WERI-Rb-1 (cell line): ENCODE data around the gene HYCC2.

Experiments
- DNase-seq: peaks from one replicate; pipeline ENCODE4 v3.0.0-alpha.2; 2020
- H3K27ac ChIP-seq: fragments of 250-450 bp; sonication (Bioruptor Pico); 2 replicates; pipeline ENCODE4 v1.5.1; 2020; ENCODE audit warnings: mild to moderate bottlenecking, moderate library complexity
- H3K27me3 ChIP-seq: fragments of 250-450 bp; sonication (Bioruptor Pico); 2 replicates; pipeline ENCODE4 v1.5.1; 2021; ENCODE audit warnings: mild to moderate bottlenecking, low read depth, moderate library complexity; ENCODE audit not compliant: insufficient read depth, severe bottlenecking
- H3K36me3 ChIP-seq: fragments of 250-450 bp; sonication (Bioruptor Pico); 2 replicates; pipeline ENCODE4 v1.5.1; 2020; ENCODE audit warnings: mild to moderate bottlenecking, moderate library complexity
- H3K4me3 ChIP-seq: 2 replicates; pipeline ENCODE4 v1.5.1; 2011; ENCODE audit warnings: low read depth, mild to moderate bottlenecking, control low read depth, low read length
- H3K9me3 ChIP-seq: fragments of 250-450 bp; sonication (Bioruptor Pico); 2 replicates; pipeline ENCODE4 v1.5.1; 2021; ENCODE audit warnings: mild to moderate bottlenecking, moderate library complexity; ENCODE audit not compliant: severe bottlenecking
- TF ChIP-seq, protein P1 (sequence below): IDR thresholded peaks from 2 replicates; pipeline ENCODE4 v1.5.1; 2011; ENCODE audit warnings: low read depth, mild to moderate bottlenecking, control low read depth, inconsistent platforms, low read length

Gene HYCC2

DNA sequence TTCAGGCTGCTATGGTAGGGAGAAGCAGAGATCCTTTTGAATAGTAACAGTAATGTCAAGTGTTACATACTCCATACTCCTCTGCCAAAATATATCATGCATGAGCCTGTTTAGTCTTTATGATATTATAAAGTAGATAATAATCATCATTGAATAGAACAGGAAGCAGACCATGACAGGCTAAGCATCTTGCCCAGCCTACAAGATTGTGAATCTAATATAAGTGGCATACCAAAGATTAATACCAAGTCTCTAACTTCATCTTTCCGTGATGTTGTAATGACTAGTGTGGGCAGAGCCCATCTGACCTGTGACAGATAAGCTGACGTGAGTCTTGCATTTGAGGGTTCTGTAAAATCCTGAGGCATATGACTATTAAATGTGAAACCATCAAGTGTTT lies 13.4 kb upstream of the HYCC2 start:
- H3K27me3 ChIP-seq, result no peaks in the 10 kb centered on the region
- H3K36me3 ChIP-seq, result peaks cover 43% of the 10 kb centered on the region
- no peak for DNase-seq
- no peak overlapping the region for H3K4me3 ChIP-seq
- no peaks in the 10 kb centered on the region for H3K9me3 ChIP-seq
- TF ChIP-seq, protein P1, sequence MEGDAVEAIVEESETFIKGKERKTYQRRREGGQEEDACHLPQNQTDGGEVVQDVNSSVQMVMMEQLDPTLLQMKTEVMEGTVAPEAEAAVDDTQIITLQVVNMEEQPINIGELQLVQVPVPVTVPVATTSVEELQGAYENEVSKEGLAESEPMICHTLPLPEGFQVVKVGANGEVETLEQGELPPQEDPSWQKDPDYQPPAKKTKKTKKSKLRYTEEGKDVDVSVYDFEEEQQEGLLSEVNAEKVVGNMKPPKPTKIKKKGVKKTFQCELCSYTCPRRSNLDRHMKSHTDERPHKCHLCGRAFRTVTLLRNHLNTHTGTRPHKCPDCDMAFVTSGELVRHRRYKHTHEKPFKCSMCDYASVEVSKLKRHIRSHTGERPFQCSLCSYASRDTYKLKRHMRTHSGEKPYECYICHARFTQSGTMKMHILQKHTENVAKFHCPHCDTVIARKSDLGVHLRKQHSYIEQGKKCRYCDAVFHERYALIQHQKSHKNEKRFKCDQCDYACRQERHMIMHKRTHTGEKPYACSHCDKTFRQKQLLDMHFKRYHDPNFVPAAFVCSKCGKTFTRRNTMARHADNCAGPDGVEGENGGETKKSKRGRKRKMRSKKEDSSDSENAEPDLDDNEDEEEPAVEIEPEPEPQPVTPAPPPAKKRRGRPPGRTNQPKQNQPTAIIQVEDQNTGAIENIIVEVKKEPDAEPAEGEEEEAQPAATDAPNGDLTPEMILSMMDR, result no peak
- H3K27ac ChIP-seq, result no peak overlapping the region

DNA sequence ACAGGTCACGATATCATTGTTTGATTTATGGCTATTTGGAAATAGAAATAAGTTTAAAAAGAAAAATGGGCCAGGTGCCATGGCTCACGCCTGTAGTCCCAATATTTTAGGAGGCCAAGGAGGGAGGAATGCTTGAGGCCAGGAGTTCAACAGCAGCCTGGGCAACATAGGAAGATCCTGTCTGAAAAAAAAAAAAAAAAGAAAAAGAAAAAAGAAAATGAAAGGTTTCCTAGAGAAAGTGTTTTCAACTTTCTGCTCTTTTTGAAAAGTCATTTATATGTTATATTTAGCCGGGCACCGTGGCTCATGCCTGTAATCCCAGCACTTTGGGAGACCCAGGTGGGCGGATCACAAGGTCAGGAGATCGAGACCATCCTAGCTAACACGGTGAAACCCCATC lies 3.5 kb upstream of the HYCC2 start:
- H3K36me3 ChIP-seq, result peaks cover 11% of the 10 kb centered on the region
- DNase-seq, result no peak
- no peaks in the 10 kb centered on the region for H3K27me3 ChIP-seq
- H3K4me3 ChIP-seq, result no peak overlapping the region
- H3K27ac ChIP-seq, result no peak overlapping the region
- TF ChIP-seq, protein P1, result no peak
- H3K9me3 ChIP-seq, result no peaks in the 10 kb centered on the region

DNA sequence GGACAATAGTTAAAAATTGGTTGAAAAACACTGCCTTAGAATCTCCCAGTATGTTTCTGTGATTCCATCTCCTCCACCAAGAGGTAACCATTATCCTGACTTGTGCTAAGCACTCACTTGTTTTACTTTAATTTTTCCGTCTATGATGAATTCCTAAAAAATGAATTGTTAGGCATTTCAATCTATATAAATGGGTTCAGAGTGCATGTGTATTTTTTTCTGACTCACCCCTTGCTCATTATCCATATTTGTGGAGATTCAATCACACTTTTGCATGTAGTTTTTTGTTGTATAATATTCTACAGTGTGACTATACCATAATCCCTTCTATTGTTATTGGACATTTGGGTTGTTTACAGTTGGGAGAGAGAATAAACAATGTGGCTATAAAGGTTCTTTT lies 1.6 kb upstream of the HYCC2 start:
- DNase-seq, result no peak
- Histone ChIP-seq H3K9me3 (no peaks in the 10 kb centered on the region), H3K27me3 (no peaks in the 10 kb centered on the region), H3K27ac (no peak overlapping the region), H3K4me3 (no peak overlapping the region), H3K36me3 (no peaks in the 10 kb centered on the region; the same call in 1 of the 2 replicates)
- TF ChIP-seq, protein P1, result no peak

GRCh38 chr2:201072201-201072530 lies 695 bp upstream of the HYCC2 start:
- TF ChIP-seq, protein P1, result no peak
- no peaks in the 10 kb centered on the region; the same call in 1 of the 2 replicates for H3K36me3 ChIP-seq
- H3K27ac ChIP-seq, result peak overlapping the region; percentile 99
- peak overlapping the region; percentile 85 for H3K4me3 ChIP-seq
- H3K27me3 ChIP-seq, result no peaks in the 10 kb centered on the region
- no peaks in the 10 kb centered on the region for H3K9me3 ChIP-seq
- no peak for DNase-seq

DNA sequence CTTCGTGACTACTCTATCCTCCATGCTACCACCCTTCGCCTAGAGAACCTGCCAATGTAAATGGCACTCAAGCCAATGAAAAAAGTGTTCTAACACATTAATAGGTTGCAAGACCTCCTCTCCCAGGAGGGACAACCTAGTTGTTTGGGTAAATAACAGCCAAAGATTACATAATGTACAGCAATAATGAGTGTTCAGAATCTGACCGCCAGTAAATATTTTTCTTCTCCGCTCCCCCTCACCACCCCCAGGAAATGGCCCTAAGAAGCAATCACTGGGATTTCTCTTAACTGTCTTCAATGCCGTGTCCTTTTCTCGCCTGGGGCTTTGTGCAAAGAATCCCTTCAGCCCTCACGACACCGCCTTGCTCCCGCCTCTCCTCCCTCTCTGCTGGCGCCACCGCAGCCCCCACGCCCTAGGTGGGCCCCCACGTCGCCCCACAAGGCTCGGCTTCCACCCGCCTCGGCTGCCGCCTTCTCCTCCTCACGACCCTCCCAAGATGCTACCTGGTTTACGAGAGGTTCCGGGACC lies 458 bp downstream of the HYCC2 start:
- H3K27me3 ChIP-seq, result no peaks in the 10 kb centered on the region

More for the DNA sequence above, 458 bp downstream of the HYCC2 start:
- H3K4me3 ChIP-seq, result peak overlapping the region; percentile 85
- H3K27ac ChIP-seq, result peak overlapping the region; percentile 99
- TF ChIP-seq, protein P1, result no peak
- no peaks in the 10 kb centered on the region; the same call in 1 of the 2 replicates for H3K36me3 ChIP-seq
- no peak for DNase-seq
- H3K9me3 ChIP-seq, result no peaks in the 10 kb centered on the region
